GM18526 (cell line): ENCODE results near the gene HIVEP2.

ENCODE experiments used
- POLR2A ChIP-seq: IDR thresholded peaks from 3 replicates; pipeline ENCODE4 v1.6.1; 2011; ENCODE audit not compliant: insufficient read length; ENCODE audit errors: extremely low read depth

The HIVEP2 gene

DNA sequence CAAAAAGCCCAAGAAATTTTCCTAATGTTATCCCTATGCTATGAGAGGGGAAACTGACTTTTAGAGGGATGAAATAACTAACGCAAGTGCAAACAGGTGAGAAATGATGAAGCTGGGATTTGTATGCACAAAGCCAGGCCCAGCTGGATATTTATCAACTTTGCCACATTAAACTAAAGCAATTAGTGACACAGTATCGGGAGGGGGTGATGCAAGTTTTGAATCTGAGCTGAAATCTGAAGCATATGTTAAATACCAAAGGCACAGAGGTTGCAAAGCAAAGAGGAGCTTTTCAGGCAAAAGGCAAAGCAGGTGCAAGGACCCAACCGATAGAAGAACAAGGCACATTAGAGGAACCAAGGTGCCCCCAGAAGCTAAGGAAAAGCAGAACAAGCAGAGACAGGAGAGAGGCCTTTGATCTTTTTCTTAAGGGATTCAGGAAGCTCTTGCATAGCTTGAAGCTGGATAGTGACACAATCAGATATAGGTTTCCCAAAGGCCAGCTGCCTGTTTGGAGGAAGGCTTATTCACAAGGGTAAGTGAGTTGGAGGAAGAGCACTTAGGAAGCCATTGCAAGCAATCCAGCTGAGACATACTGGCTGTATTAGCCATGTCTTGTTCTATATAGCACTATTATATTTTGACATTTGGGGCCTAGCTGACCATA, 207.5 kb downstream of the HIVEP2 start:
- no peak for TF ChIP-seq POLR2A

DNA sequence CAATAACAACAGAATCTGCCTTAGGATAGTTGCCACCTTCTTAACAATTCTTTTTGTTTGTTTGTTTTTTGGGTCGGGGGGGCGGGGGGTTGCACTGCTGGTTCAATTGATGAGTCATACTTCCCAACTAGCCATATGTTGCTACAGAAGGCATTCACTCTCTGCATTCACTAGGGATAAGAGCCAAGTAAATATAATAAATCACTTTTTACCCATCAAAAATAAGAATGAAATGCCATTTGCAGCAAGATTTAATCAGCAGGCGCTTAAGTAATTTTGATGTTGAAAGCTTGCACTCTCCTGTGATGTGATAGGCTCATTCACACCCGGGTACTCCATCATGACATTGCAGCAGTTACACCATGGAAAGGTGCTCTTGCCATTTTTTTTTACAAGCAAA, 209.8 kb downstream of the HIVEP2 start:
- no peak for TF ChIP-seq POLR2A

DNA sequence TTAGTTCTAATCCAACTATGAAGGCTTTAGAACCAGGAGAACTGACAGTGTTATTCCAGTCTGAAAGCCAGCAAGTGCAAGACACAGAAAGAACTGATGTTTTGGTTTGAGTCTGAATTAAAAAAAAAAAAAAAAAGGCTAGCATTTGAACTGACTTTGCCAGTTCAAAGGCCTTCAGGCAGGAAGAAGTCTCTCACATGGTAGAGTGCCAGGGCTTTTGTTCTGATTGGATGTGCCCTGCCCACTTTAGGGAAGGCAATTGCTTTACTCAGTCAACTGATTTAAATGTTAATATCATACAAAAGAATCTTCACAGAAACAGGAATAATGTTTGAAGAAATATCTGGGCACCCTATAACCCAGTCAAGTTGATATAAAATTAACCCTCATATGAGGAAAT, 212.2 kb downstream of the HIVEP2 start:
- TF ChIP-seq POLR2A: no peak

DNA sequence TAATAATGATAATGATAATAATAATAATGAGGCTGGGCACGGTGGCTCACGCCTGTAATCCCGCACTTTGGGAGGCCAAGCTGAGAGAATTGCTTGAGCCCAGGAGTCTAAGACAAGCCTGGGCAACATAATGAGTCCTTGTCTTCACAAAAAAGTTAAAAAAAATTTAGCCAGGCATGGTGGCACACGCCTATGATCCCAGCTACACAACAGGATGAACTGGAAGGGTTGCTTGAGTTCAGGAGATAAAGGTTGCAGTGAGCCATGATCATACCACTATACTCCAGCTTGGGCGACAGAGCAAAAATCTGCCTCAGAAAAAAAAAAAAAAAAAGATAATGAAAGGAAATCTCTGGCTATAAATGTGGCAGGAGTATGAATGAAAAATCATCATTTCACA, 213.4 kb downstream of the HIVEP2 start:
- TF ChIP-seq POLR2A: no peak

DNA sequence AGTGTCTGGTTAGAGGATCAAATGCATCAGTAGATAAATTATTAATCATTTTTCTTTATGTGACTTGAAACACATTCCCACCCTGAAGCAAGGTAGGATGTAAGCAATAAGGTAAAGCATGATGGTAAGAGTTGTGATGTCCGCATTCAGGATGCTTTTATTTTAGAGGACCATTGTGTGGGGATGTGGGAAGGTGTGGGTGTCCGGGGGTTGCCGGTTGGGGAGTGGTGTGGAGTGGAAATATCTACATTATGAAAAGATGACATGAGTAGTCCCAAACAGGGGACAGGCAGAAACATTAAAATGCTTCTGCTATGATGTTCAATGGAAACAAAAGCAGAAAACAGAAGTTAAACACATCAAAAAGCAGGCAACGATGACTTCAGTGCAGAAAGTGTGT, 215.4 kb downstream of the HIVEP2 start:
- TF ChIP-seq POLR2A: no peak

DNA sequence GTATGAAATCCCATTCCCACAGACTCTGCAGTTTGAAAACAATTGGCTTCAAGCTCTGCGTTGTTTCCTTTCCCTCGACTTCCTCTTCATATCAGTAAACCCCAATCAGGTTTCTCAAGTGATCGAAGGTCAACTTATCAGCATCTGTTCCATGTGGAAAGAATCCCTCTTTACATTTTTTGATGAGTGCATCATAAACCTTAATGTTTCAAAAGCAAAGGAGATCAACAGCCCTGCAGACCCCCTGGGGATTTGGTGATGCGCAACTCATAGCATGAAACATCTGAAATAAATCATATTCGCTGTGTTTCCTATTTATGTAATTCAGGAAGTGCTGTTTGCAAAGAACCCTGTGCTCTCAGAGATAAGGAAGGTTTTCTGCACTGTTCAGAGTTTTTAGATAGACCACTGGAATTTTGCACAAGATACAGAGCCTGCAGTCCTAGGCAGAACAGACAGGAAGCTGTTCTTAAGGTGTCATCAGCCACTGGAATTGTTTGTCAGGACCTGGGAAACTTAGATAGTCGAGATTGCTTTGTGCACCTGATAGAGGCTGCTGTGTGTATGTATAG, 216.0 kb downstream of the HIVEP2 start:
- TF ChIP-seq POLR2A: no peak

DNA sequence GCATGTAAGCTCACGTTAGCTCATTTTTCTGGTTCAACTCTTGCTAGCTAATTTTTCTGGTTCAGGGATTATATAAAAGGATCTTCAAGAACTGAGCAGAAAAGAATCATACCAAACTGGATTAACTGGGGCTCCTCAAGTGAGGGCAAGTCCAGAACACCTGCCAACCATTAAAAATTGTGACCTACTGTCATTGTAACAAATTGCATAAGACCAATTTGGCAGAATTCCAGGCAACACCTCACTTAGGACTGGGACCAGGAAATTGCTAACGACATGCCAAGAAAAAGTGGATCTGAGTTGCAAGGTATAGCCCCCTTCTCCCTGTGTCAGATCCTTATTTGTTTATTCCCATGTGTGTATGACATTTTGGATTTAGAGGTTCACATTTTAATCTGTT, 216.6 kb downstream of the HIVEP2 start:
- no peak for TF ChIP-seq POLR2A

DNA sequence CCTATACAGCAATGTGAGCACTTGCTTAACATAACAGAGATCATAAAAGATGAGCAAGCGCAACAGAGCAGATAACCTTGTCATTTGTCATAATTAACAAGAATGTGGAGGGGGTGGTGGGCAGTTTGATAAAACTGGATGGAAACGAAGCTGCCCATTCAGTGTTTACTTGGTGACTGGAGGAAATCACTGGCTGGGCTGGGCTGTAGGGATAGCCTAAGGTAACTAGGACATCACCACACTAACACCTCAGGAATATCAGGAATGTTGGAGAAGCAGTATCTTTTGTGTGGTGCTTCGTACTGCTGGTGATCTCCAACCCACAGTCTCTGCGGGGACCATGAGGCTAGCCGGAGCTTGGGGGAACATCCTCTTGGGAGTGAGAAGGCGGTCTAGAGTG, 218.4 kb downstream of the HIVEP2 start:
- TF ChIP-seq POLR2A: no peak

DNA sequence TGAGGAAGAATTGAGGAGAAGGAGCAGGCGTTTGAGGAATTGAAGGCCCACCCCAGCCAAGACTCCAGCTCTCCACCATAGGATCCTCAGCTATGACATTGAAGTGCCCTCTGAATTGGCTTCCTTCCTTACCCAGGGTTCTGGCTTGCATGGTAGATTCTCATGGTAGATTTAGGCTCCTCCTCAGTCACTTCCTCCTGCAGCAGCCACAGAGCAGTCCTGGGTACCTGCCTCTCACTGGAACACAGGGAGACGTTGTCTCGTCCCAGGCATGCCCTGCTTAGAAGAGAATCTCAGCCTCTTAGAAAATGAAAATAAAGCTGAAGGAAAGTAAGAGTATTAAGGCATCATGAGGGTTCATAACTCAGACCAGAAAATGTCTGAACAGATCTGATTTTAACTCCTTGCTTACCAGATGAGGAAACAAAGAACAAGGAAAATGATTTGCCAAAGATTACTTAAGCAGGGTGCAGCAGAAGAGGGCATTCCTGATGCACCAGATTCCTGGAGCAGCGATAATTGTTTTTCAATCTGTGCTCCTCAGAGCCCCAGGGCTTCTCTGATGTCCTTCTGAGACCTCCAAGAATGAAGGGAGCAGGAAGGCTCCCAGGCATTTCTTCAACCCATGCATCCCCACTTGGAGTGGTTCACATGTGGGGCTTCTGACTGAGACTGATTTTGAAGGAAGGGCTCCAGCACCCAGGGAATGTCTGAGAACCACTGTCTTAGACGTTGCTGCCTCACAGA, 219.8 kb downstream of the HIVEP2 start:
- TF ChIP-seq POLR2A: no peak

DNA sequence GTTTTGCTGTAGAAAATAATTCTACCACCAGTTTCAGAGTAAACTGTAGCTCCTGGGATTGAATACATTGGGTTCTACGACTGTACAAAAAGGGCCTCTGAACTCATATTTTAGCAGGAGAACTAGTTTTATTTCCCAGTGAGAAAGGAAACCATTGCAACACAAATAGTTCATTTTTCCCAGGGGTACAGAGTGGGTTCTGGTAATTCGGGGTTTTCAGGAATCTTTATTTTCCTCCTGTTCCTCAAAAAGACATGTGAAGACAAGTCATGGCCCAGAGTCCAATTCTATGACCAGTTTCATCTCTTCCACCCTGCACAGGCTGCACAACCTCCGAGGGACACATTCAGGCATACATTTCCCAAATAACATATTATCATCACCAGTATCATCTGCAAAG, 222.1 kb downstream of the HIVEP2 start:
- no peak for TF ChIP-seq POLR2A

DNA sequence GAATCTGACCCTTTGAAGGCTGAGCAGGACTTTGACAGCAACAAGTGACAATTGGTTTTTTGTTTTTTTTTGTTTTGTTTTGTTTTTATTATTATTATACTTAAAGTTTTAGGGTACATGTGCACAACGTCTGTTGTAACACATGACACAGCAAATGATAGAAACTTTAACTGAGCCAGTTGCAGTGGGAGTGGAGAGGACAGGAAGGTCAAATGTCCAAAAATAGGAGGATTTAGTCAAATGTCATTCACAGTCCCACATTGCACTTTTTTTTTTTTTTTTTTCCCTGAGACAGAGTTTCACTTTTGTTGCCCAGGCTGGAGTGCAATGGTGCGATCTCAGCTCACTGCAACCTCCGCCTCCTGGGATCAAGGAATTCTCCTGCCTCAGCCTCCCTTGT, 223.0 kb downstream of the HIVEP2 start:
- no peak for TF ChIP-seq POLR2A

DNA sequence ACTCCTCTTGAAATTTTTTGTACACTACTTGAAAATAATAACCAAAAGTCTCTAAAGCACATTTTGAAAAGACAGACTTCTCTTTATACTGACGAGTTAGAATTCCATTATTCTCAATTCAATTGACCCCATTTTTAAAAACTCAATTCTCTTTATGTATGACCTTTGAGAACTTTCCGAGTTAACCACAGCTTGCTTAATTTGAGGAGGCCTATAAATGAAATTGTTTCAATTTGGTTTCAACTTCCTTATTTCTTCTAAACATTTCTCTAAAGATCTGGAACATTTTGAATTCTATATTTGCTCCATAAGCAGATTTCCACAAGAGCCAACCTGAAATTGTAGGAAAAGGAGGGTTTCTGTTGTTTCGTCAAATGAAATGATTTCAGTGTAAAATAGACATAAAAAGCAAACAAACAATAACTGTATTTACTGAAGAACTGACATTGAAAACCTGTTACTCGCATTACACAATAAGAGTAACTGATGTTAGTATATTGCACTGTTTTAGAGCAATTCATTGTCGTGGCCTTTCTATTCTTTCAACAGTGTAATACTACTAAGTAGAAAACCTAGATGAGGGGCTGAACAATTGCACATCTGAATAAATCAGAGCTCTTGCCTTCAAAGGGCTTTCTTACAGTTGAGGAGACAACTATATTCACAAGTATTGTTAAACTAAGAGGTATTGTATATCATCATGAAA, 223.6 kb downstream of the HIVEP2 start:
- TF ChIP-seq POLR2A: no peak

DNA sequence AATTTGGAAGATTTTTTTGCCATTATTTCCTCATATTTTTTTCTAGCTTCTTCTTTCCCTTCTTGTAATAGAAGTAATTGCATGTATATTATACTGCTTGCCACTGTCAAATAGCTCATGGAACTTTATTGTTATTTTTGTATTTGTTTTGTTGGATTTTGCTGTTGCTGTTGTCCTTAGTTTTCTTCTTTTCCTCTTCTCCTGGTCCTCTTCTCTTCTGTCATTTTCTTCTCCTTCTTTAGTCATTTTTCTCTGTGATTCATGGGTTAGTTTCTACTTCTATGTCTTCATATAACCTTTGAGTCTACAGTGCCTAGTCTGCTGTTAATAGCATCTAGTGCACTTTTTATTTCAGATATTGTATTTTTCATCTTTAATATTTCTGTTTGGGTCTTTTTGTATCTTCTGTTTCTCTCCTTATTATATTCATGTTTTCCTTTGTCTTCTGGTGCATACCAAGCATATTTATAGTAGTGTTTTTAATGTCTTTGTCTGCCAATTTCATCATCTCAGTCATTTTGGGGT, 226.2 kb downstream of the HIVEP2 start:
- no peak for TF ChIP-seq POLR2A

DNA sequence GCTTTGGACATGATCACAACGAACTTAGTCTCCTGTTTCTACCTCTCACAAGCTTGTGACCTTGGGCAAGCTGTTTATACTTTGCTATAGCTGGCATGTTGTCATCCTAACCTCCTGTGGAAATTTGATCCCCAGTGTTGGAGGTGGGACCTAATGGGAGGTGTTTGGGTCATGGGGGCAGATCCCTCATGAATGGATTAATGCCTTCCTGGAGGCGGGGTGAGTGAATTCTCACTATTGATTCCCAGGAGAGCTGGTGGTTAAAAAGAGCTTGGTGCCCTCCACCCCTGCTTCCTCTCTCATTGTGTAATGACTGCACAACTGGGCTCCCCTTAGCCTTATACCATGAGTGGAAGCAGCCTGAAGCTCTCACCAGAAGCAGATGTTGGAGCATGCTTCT, 228.9 kb downstream of the HIVEP2 start:
- no peak for TF ChIP-seq POLR2A

DNA sequence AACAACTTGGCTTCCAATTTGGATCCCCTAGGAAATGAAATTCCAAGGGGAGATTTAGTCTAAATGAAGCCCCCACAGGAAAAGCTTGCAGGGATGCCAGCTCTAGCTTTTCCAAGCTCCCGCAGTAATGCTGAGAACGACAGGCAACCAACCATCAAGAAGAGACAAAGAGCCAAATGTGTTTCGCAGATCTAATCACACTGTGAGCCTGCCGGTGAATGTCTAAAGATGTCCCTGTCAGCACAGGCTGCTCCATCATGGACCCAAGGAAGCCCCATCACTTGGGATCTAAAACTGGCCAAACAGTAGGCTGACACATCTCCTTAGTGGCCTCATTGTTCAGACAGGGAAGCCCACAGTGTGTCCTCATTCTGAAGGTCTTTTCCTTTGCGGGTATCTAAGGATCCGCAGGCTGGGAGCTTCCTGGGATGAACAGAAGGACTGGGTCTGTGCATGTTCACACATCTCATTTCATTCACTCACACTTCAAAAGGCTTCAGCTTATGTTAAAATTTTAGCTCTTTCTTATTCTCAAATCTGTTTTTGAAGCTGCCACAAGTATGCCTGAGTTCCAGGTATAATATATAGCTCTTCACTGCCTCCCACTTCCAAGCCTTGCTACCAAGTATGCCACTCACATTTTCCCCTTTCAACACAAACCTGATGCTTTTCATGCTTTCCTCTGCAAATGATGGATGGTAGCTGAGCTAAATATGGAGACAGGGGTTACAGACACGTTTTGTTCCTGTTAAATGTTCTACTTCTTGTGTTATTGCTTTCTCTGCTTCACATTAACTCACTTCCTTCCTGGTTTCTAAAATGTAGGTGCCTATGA, 229.8 kb downstream of the HIVEP2 start:
- TF ChIP-seq POLR2A: no peak
